ENCODE measurements around the gene RNF25.

GRCh38 chr2:218642786-218643185 is 29.0 kb downstream of the RNF25 start:
- TF ChIP-seq CTCF (IDR thresholded peaks at IDR 0.05) (no peak), POLR2A (IDR thresholded peaks at IDR 0.05) (no peak)

Data from uterus (tissue), 2 donors.